ENCODE results near the gene EFNA5.

The EFNA5 gene

DNA sequence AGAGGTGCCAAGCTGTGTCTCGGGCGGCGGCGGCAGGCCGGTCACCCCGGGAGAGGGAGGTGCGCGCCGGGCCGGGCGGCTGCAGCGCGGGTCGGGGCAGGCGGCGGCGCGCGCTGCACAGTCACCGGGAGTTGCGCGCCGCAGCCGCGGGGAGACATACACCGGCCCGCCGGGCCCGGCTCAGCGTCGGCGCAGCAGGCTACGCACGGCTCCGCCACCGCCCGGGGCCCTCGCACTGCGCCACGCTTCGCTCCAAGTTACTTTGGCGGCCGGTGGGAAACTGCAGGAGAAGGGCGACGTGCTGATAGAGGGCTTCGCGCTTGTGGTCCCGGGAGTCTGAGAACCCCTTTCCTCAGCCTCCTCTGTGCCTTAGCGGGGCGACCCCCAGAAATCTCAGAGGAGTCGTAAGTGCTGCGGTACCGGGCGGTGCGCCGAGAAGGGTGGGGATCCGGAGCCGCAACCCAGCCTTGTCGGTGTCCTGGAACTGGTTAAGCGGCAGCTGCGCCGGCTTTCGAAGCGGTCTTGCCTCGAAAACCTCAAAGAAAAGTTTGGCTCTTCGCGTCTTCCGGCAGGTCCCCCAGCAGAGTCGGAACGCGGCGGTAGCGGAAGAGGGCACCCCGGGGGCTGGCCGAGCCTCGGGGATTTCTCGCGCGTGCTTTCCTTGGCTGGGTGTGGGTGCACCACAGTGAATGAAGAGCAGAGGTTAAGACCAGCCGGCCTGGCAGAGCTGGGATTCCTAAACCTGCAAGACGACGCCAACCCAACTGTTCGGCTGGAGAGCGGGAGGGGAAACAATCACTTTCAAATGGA is at the start of gene EFNA5:
Gene EFNA5, minus strand, starts transcription at position 6 of the 810 bp plus-strand sequence.
- DNase-seq (ENCODE audit: extremely low read depth in 1 of 2, low read depth in 1 of 2), result no peak

DNA sequence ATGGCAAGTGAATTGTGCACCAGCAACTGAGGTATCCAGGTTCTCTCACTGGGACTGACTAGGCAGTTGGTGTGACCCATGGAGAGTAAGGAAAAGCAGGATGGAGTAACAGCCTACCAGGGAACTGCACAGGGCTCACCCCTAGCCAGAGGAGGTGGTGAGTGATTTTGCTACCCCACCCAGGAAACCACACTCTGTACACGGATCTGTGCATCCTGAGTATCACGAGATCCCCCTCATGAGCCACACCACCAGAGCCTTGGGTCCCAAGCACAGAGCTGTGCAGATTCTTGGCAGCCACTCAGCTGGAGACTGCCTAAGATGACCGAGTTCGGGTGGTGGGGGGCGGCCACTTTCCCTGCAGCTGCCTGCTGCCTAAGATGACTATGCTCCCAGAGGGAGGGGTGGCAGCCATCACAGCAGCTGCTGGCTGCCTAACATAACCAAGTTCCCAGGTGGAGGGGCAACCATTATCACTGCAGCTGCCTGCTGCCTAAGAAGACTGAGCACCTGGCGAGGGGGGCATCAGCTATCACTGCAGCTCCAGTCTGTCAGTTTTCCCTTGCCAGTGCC is 48.4 kb upstream of the EFNA5 start:
- no peak for DNase-seq (ENCODE audit: extremely low read depth in 1 of 2, low read depth in 1 of 2)

DNA sequence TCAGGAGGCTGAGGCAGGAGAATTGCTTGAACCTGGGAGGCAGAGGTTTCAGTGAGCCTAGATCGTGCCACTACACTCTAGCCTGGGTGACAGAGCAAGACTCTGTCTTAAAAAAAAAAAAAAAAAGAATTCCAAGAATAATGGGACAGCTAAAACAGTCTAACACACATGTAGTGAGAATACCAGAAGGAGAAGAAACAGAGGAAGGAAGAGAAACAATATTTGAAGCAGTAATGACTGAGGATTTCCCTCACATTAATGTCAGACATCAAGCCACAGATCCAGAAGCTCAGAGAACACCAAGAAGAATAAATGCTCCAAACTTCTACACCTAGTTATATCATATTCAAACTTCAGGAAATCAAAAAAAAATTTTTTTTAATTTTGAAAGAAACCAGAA is 47.1 kb upstream of the EFNA5 start:
- DNase-seq (ENCODE audit: extremely low read depth in 1 of 2, low read depth in 1 of 2), result no peak

DNA sequence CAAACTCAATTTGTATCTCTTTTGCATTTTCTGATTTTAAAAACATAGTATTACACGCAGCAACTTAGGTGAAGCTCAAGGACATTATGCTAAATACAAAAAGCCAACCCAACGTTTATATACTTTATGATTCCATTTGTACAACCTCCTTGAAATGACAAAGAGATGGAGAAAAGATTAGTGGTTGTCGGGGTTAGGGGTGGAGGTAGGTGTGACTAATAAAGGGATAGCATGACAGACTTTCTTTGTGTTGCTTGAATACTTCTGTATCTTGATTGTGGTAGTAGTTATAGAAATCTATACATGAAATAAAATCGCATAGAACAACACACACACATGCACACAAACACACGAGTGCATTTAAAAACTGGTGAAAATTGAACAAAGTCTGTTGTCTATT is 42.5 kb upstream of the EFNA5 start:
- no peak for DNase-seq (ENCODE audit: extremely low read depth in 1 of 2, low read depth in 1 of 2)

DNA sequence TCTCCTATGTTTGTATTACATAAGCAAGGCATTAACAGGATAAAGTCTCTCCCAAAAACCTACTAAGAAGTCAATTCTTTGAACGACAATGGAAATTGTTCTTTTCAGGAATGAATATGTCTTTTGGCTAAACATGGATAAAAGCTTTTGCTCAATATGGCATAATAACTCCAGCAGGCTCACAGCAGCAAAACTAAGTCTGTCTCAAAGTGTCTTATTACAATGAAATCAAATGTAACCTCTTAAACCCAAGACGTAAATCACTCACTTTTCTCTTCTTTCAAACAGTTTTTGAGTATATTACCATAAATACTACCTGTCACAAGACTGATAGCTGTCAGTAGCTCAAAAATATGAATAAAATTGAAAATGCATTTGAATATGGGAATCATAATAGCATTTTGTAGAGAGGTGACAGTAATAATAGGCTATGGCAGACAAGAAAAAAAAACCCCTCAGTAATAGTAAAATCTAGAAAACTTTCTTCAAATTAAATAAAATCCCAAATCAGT is 41.7 kb upstream of the EFNA5 start:
- no peak for DNase-seq (ENCODE audit: extremely low read depth in 1 of 2, low read depth in 1 of 2)

DNA sequence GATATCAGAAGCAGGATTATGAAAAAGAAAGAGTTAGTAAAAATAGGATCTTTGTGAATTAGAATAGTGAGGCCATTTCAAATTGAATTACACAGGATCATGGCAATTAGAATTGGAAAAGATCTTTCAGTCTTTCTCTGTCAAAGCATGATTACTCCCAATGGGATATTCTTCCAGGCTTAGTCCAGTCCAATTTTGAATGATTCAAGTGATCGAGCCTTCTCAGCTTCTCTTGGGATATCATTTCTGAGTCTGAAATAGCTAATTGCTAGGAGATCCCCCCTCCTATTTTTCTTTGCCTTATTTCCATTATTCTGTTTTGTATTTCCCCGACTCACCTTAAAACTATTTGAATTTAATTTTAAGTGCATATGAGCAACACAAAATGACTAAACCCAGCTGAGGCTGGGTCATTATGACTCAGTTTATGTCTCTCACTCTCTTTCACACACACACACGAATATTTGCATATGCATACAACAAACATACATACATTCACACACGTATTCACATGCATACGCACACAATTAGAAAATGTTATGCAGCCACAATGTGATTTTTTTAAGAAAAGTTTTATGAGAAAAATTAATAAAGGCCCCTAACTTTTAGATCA is 34.8 kb upstream of the EFNA5 start:
- no peak for DNase-seq (ENCODE audit: extremely low read depth in 1 of 2, low read depth in 1 of 2)

DNA sequence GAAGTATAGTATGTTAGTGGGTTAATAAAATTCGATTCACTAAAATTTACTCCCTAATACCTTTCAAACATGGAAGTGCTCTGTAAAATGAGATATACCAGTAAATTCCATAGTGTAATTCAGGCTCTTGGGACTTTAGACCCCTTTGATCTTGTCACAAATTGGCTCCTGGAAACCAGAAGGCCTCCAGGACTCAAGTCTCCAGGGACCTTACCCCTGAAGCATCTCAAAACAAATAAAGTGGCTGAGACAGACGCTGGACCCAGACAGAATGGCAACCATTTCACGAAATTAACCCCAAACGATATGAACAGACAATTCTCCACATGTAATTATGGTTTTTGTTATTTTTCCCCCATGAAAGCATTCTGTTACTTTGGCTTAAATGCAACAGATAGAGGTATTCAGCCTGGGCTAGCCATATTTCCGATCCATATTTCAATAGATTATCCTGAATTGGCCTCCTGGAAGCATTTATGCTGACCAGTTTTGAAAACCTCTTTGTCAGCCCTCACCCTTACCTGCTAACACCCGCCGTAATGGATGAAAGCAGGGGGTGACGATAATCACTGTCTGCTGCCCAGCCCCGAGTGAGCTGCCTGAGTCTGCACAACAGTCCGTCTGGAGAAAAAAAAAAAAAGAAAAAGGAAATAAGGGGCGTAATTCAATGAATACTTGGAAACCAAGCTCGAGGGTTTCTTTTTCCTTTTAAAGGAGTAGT is 34.1 kb upstream of the EFNA5 start:
- DNase-seq (ENCODE audit: extremely low read depth in 1 of 2, low read depth in 1 of 2), result no peak

DNA sequence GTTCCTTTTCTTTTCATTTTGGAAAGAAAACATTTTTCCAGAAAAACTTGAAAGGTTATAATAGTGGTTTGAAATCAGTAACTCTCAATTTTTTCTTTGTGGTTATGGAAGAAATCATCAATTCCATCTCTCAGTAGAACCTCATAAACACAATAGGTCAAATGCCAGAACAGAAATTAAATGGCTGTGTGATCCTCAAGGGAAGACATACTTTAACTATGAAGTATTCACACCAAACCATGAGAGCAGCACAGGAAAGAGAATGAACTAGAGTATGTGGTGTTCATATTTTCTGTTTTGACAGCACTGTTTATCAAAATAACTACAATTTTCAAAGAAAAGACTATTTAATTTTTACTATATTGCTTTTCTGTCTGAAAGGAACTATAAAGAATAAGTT is 29.7 kb upstream of the EFNA5 start:
- no peak for DNase-seq (ENCODE audit: extremely low read depth in 1 of 2, low read depth in 1 of 2)

DNA sequence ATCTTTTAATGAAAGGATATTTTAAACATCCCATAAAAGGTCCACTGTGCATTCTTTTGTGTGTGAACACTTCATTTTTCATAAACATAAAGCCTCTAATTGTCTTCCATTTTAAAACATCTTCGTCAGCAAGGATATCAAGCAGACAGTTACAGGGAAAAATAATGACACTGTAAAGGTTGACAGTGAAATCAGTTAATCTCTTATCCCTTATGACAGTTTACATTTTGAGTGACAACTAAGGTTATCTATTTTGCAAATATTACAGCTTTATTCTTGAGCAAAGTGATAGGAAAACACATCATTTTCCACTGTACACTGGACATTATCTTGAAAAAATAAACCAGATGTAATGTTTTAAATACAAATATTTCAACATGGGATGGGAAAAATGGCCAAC is 28.7 kb upstream of the EFNA5 start:
- no peak for DNase-seq (ENCODE audit: extremely low read depth in 1 of 2, low read depth in 1 of 2)

DNA sequence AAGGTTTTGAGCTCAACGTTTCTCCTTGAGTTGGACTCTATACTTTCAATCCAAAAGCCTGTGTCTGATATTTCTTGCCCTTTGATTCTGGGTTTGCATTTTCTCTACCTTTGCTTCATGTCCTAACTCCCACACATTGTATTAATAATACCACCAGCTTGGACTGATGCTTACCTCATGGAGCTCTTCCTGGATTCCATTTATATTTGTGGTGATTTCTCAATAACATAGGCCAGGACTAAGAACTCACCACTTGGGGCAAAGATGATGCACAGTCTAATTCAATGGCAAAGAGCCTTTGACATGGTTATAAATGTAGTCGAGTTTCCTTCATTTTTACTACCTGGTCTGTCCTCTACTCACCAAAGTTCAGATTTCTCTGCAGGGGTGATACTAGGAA is 27.5 kb upstream of the EFNA5 start:
- no peak for DNase-seq (ENCODE audit: extremely low read depth in 1 of 2, low read depth in 1 of 2)

DNA sequence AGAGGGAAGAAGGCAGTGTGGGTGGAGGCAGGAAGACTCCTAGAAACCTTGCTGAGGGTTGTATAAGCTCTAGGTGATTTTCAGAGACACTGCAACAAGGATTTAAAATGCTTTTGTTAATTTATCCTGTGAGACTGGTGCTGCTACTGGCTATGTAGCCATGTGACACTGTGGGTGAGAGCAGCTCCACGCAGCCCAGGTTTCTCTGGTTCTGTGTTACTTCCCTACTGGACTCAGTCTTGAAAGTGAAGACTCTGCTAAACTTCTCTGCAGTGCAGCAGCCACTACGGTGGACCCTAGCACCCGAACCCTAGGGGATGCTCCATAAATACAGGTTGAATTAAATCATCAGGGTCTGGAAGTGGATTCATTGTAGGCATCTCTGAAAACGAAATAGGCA is 25.8 kb upstream of the EFNA5 start:
- no peak for DNase-seq (ENCODE audit: extremely low read depth in 1 of 2, low read depth in 1 of 2)

DNA sequence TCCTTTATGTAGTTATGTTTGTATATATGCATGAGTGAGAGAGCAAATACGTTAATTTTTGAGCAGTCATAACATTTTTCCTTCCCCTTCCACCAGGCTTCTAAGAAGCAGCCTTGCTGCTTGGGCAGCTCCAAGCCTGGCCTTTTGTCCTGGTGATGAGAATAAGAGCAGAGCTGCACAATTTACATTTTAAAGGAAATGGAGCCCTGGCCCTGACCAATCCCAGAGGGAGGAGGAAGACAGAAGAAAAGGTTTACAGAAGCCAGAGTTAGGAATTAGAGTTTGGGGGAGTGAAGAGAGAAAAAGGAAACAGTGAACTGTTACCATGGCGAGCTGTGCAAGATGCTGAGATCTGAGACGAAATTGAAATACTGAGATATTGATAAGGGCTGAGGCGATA is 25.3 kb upstream of the EFNA5 start:
- no peak for DNase-seq (ENCODE audit: extremely low read depth in 1 of 2, low read depth in 1 of 2)

DNA sequence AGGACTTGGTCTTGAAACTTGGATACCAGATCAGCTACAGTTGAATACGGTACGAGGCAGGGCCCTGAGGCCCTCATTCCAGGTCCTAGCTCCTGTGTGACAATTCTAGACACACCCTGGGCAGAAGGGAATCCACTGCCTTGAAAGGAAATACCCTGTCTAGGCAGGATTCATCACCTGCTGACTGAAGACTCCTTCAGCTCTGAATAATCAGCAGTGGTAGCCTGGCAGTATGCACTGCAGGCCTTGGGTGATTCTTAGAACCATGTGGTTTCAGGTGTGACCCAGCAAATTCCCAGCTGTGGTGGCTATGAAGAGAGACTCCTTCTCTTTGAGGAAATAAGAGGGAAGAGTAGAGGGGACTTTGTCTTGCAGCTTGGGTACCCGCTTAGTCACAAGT is 17.2 kb upstream of the EFNA5 start:
- DNase-seq (ENCODE audit: extremely low read depth in 1 of 2, low read depth in 1 of 2), result no peak

DNA sequence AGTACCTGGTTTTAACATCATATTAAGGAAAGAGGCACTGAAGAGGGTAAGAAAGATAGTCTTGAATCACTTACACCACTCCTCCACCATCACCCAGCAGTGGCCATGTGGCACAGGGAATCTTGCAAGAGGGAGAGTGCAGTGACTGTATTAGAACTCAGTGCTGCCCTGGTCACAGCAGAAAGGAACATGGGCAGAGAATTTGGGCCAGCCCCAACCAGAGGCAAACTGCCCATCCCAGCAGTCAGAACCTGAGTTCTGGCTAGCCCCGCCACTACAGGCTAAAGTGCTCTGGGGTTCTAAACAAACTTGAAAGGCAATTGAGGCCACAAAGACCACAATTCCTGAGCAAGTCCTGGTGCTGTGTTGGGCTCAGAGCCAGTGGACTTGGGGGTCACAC is 16.7 kb upstream of the EFNA5 start:
- no peak for DNase-seq (ENCODE audit: extremely low read depth in 1 of 2, low read depth in 1 of 2)

DNA sequence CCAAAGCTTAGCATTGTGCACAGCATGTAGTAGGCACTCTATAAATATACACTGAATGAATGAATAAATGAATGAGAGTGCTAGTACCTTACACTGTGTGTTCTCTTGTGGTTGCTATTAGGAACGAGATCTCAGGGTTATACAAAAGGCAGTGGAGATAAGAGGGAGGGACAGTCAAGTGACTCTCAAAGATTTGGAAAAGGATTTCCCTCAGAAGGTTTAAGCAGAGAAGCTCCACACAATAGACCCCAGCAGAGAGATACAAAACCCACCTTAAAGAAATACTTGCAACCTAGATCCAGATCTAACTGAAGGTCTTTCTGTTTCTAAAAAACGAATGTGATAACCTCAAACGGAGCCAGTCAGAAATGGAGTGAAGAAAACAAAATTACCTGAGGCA is 11.8 kb upstream of the EFNA5 start:
- no peak for DNase-seq (ENCODE audit: extremely low read depth in 1 of 2, low read depth in 1 of 2)

DNA sequence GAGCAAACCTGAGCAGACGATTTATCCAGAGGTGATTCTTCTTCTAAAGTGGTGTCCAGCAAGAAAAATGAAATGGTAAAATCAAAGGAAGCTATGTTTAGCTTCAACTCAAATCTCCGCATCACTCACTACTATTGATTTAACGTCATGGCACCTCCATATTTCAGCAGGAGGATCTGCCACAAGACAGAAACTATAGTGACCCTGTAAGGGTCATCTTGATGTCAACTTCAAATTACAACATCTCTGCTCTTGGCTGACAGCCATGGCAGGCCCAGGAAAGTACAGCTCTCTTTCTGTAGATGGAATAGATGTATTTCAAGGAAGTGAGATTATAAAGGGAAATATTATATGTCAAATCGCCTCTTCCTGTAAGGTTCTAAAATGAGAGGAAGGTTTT is 10.1 kb upstream of the EFNA5 start:
- DNase-seq (ENCODE audit: extremely low read depth in 1 of 2, low read depth in 1 of 2), result no peak

DNA sequence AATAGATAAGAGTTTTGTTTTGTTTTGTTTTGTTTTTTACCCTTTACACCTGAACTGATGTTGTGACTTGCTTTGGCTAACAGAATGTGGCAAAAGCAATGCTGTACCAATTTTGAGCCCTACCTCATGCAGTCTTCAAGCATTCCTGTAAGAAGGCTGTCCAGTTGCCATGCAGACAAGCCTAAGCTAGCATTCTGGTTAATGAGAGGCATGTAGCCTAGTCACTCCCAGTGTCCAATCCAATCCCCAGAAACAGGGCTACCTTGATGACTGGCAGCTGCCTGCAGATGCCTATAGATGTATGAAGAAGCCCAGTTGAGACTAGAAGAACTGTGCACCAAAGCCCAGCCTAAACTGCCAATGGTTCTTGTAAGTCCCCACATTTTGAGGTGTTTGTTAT is 9.4 kb upstream of the EFNA5 start:
- no peak for DNase-seq (ENCODE audit: extremely low read depth in 1 of 2, low read depth in 1 of 2)

DNA sequence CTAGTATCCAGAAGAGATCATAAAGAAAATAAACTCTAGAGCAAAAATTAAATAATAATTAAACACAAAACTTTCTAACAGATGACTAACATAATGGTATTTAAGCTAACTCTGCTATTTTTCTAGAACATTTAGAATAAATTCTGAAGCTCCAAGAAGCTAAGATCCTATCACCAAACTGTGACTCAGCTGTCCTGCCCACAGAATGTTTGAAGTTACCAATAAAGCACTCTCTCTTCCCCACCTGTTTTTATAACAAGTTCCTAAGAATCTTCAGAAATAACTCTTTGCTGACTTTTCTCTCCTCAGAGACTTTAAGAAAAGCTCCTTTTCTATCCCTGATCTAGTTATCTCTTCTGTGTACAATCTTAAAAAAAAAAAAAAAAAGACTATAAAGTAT is 6.0 kb upstream of the EFNA5 start:
- DNase-seq (ENCODE audit: extremely low read depth in 1 of 2, low read depth in 1 of 2), result no peak

DNA sequence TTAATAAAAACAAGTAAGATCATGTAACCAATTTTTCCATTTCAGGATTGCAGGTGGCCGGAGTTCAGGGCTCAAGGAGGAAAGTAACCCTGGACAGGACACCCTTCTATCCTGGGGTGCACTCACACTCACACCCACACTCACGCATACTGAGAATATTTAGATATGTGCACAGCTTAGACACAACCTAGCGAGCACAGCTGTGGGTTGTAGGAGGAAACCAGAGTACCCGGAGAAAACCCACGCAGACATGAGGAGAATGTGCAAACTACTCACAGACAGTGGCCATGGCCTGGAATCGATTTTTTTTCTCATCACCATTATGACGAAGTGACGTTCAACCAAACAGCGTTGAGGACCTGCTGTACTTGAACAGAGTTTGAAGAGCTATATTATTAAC is 4.5 kb upstream of the EFNA5 start:
- DNase-seq (ENCODE audit: extremely low read depth in 1 of 2, low read depth in 1 of 2), result no peak

DNA sequence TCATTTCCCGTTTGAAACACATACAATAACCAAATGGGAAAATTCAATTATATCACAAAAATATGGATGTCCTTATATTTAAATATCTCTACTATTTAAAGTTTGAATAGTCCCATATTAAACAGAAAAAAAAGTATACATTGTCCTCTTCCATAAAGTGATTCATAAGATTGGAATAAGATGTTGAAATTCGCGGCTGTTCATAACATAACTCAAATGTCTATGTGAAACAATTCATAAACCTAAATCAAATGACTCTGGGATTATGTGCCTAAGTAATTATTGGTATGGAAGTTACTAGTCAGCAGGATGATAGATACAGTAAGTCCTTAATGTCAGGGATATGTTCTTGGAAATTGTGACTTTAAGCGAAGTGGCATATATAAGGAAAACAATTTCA is 3.9 kb upstream of the EFNA5 start:
- DNase-seq (ENCODE audit: extremely low read depth in 1 of 2, low read depth in 1 of 2), result no peak

DNA sequence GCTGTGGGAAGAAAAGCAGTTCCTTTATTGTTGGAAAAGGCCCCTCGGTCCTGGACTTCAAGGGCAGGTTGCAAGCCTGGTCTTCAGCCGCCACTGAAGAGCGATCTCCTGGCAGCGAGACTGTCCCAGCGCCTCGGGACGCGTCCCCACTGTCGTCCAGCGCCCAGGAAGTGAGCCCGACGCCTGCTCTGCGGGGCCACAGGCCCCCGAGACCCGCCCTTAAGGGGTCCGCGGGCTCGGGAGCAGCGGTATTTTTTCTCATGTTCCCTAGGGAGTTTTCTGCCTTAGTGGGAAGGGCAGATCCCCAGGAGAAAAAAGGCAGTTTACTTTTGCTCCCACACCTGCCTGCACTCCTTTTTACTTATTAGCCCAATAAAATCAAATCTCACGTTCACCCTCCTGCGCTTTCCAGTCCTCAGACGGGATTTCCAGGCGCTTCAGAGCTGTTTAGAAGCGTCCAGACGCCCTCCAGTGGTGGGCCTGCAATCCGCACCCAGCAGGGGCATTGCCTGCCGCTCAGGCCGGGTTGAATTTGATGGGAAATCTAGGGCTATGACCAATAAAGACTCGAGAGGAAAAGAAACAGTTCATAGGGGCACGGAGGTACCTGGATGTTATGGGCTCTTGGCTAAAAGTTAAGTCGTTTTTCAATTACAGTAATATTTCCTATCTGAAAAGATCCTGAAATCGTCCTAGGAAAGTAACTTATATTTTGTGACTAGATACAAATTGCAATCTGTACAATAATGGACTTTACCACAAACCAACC is 2.8 kb upstream of the EFNA5 start:
- DNase-seq (ENCODE audit: extremely low read depth in 1 of 2, low read depth in 1 of 2), result peak; percentile 46 to 65
